Subcutaneous adipose tissue (tissue), 4 donors: ENCODE measurements around the gene CRAT. TPM values are rescaled to one million over a fixed set of nuclear protein-coding genes. Genes with fewer than 3 reads are reported as not detected.

Experiments used
- CTCF ChIP-seq: fragments of 450-650 bp; IDR thresholded peaks from one replicate; pipeline ENCODE4 v1.5.1; 2016; ENCODE audit warnings: low read depth, mild to moderate bottlenecking, control low read depth, antibody characterized with exemption, moderate library complexity
- total RNA-seq, 4 donors: library from RNA; depleted of rRNA; stranded (reverse); fragments of >200 nt; gene quantifications; one replicate each; pipeline ENCODE4 v1.1.0, GENCODE V29; 2016

CRAT gene
- total RNA-seq, 4 donors from 2014 or later = 41.3 to 141 (median 68.7) TPM

DNA sequence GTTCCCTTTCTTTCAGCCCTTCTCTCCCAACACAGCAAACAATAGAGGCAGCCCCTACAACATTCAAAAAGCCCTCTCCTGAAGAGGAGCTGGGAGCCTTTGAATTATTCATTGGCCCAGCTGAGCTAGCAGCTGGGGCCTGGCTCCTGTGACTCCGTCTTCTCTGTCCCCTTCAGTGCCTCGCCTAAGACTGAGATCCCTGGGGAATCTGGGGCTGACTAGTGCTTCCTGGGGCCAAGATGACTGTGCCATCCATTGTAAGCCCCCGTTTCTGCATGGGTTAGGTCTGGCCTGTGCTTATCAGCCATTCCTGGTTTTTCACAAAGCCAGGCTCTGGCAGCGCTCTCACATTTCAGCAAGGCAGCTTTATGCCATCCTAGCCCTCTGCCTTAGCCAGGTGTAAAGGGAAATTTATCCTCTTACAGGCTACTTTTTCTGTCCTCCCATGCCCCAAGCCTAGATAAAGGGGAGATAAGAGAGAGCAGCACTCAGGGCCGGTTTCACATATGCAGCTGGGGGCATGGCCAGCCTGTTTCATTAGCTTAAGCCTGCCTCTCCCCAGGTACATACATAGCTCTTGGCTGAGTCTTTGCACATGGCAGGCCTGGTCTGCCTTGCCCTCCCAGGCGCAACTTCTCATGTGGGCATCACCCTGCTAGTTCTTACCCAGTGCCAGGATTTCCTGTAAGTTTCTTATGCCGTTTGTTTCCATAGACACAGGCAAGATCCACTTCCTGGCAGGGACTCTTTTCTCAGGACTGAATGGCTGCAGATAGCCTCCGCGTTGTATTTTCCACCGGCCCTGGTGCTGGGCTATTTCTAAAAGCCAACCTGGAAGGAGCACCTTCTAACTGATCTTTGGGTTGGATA, 16.4 kb upstream of the CRAT start:
- TF ChIP-seq CTCF = no peak

DNA sequence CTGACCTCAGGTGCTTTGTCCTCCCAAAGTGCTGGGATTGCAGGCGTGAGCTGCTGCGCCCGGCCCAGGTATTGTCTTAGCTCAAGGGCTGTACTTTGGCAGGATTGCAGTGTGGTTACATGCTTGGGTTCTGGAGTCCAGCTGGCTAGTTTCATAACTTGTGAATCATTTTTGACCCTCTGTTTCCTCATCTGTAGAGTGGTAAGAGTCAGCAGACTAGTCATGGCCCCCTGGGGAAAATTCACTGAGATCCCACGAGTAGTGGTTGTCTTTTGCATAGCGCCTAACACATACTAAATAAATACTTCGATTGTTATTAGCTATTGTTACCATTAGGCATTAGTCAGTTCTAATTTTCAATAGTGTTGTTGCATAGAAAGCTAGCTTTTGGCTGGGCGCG, 14.9 kb upstream of the CRAT start:
- TF ChIP-seq CTCF = no peak

- no peak for TF ChIP-seq CTCF
Measured at GRCh38 chr9:129124506-129125069, 14.0 kb upstream of the CRAT start.

- TF ChIP-seq CTCF = no peak
Measured at GRCh38 chr9:129122133-129122532, 11.5 kb upstream of the CRAT start.

DNA sequence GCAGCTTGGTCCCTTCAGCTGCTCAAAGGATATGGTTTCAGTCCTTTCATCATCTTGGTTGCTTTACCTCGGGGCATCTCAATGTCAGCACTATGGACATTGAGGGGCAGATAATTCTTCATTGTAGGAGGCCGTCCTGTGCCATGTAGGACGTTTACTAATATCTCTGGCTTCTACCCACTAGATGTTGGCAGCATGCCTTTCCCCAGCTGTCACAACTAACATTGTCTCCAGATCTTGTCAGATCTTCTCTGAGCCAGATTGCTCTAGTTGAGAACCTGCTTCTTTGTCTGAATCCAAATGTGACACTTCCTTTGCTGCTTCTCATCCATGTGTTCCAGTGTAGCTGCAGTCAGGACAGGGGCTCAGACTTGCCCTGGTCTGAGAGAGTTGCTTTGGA, 10.9 kb upstream of the CRAT start:
- TF ChIP-seq CTCF = no peak

DNA sequence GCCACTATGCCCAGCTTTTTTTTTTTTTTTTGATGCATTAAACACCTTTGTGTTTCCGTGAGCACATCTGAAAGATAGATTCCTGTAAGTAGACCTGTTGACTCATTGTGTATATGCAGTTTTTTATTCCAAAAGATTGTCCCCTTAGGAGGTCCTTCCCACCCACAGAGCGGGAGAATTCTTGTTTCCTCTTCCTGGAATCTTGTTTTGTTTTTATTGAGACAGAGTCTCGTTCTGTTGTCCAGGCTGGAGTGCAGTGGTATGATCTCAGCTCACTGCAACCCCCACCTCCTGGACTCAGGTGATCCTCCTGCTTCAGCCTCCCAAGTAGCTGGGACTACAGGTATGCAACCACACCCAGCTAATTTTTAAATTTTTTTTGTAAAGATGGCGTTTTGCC, 8.2 kb upstream of the CRAT start:
- TF ChIP-seq CTCF = no peak

GRCh38 chr9:129113645-129114304, 3.2 kb upstream of the CRAT start:
- no peak for TF ChIP-seq CTCF
